NCI-H2029 (cell line): Measurements from ENCODE around the gene CDH23.

Source experiments
- DNase-seq: peaks from one replicate; lab custom pipeline; 2025; lab: John Stamatoyannopoulos, UW

CDH23 gene

GRCh38 chr10:71762324-71762723 is 365.6 kb downstream of the CDH23 start:
- no peak for DNase-seq

DNA sequence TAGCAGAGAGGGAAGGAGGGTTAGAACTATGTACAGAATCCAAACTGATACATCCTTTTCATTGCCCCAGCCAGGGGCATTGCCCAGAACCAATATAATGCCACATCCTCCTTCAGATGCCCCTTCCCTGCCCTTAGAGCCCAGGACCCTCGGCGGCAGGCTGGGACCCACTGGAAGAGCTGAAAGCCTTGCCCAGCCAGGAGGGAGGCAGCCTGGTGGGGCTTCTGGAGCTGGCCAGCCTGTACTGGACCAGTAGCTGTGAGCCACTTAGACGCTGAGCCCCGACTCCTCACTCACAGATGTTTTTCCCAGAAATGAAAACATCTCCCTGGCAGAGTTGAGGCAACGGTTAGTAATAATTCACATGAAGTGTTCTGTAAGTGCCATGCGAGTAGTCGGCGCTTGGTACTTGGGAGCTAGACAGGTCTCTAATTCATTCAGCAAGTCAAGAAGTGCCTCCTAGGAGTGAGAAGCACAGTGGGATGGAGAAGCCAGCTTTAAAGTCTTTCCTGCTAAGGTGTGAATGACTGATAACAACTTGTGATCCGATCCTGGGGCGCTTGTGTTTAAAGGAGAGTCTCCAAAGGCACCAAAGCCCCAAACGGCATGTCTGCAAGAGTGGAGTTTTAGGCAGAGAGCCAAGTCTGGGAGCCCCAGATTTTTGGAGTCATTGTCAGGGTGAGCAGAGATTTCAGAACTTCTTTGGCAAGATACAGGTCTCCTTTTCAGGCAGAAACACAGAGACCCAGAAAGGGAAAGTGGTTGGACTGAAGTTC is 366.8 kb downstream of the CDH23 start:
- DNase-seq: no peak

DNA sequence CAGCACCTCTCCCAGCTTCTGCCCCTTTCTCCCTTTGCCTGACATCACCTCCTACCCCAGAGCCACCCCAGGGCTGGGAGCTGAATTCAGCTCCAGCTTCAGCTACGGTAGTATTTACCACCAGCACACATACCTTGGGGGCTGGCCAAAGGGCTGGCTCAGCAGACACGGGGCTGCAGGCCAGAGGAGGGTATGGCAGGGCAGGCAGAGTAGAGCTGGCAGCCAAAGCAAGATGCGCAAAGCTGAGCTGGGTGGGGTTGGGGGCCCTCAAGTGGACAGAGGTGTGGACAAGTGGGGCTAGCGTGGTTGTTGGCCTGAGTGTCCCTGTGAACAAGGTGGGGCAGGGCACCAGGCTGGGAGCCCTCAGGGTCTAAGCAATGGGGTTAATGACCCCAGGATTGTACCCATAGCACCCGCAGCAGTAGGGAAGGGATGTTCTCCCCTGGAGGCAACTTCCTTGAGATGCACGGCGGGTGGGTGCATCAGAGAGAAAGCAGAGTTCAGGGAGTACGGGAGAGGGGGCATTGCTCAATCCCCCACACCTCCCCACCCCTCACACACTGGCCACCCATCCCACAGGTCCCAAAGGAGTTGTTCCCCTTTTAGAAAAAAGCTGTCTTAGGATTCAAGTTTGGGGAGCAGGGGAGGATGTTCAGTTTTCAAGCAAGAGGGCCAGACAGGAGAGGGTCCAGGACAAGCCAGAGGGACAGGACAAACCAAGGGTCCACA is 368.6 kb downstream of the CDH23 start:
- DNase-seq: no peak

- DNase-seq: no peak
Measured at GRCh38 chr10:71765906-71766716, 369.4 kb downstream of the CDH23 start.

DNA sequence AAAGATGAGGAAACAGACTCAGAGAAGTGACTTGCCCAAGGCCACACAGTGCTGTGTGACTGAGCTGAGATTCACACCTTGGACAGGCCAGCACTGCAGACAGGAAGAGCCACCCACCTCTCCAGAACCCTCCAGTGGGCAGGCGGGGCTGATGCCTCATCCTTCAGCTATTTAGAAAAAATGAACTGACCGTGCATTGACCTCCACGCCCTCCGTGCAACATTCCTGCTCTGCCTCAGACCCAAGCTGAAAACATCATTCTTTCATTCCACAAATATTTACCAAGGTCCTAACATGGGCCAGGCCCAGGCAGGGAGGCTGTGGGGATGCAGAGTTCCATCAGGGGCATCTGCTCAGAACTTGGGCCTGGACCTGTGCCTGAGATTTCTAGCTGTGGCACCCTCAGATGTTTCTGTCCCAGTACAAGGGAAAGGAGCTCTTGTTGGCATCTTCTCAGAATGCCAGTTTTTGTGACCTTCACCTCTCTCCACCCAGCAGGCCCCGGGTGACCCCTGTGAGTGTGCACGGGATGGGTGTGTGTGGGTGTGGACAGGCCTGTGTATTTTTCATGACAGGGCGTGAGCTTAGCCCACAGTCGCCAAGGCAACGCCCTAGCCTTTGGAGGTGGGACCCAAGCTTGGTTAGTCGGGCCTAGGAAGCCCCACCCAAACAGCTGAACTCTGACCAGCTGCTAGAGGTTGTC is 370.1 kb downstream of the CDH23 start:
- DNase-seq: no peak

GRCh38 chr10:71767420-71768035 is 370.8 kb downstream of the CDH23 start:
- DNase-seq: no peak

DNA sequence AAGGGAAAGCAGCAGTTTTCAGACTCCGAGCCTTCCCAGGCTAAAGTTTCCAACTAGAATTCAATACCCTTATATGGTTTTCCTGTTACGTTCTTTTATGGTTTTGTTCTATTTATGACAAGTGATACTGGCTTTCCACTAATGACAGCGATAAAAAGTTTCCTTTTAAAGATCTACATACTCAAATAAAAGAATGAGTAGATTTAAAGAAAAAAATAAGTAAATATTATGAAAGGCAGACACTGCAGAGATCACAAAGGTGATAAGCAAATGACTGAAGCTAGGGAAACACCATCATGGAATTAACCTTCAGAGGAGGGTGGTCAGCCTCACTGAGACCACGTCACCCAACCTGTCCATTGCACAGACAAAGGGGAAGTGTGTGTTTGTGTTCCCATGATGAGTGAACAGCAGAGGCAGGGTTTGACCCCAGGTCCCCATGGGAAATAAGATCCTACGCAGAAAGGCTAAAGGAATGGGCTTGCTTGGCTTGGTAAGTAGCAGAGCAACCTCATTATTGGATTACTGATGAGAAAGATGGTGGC is 372.6 kb downstream of the CDH23 start:
- no peak for DNase-seq

GRCh38 chr10:71770255-71770654 is 373.5 kb downstream of the CDH23 start:
- no peak for DNase-seq

DNA sequence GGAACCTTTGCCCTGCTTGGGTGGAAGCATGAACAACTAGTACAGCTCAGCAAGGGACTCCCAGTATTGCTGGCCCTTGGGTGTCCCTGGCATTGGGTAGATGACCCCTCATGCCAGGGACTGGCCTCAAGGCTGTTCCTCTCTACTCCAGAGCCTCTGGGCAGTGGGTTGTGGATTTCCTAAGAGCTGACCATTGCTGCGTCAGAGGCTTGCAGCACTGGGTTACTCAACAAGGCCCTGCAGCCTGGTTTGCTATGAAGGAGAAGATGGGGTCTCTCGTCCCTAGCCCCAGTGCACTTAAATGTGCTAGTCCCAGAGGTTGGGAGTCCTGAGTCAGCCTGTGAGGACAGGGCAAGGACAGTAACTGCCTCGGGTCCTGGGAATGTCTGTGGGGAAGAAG is 374.1 kb downstream of the CDH23 start:
- no peak for DNase-seq

DNA sequence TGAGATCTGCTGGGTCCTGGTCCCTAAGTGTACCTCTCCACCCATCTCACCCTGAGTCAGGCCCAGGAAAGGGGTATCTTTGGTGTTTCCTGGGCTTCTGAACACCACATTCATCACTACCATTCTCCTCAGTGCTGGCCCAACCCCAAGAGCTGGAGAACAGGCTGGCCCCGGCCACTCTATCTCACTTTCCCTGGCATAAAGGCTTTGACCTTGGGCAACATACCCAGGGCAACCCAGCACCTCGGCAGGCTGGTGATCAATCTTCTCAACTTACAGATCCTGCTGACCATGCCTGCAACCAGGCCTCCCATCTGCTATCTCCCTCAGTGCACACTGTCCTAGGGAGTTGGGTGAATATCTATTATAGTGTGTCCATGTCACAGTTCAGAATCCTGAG is 374.5 kb downstream of the CDH23 start:
- no peak for DNase-seq

DNA sequence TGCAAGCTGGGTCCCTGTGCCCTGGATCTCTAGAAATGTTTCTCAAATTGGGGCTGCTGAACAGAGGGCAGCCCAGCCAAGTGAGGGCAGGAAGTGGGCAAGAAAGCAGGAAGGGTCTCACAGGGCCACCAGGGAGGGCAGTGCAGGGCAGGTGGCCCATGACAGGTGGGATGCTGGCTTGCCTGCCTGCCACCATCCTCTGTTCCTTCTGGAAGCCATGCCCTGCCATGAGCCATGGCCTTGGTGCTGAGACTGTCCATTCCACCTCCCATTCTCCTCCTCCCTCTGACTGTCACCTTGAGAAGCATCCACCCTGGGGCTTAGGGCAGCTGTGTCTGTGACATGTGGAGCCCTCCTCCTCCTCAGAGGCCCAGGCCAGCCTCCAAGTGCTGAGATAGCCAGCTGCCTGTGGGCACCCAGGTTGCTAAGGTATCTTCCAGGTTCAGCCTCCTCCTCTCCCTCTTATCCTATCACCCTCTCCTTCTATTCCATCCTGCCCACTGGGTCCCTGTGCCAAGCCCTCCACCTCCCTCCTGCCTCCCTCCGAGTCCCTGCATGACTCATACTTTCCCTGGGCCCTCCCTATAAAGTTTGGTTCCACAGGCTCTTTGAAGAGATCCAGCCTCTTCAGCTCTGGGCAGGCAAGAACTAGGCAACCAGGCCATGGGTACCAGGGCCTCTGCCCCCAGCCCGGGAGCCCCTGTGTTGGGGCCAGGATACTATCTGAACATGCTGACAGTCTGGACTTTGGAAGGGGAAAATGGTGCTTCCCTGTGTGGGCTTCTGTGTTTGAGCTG is 375.3 kb downstream of the CDH23 start:
- no peak for DNase-seq

DNA sequence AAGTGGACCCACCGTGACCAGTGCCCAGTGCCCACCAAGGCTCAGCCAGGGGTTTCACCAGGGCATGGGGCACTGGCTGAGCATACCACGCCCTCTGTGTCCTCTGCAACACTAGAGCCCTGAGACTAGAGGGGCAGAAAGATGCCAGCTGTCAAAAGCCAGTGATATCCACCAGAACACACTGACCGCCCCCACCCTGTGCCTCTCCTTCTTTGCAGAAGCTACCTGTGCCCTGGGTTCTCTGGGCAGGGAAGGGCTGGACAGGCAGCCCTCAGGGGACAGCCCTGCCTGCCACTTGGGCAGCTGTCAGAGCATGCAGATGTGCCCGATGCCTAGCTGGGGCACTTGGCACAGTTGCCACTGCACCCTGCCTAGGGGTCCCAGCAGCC is 376.1 kb downstream of the CDH23 start:
- DNase-seq: no peak

DNA sequence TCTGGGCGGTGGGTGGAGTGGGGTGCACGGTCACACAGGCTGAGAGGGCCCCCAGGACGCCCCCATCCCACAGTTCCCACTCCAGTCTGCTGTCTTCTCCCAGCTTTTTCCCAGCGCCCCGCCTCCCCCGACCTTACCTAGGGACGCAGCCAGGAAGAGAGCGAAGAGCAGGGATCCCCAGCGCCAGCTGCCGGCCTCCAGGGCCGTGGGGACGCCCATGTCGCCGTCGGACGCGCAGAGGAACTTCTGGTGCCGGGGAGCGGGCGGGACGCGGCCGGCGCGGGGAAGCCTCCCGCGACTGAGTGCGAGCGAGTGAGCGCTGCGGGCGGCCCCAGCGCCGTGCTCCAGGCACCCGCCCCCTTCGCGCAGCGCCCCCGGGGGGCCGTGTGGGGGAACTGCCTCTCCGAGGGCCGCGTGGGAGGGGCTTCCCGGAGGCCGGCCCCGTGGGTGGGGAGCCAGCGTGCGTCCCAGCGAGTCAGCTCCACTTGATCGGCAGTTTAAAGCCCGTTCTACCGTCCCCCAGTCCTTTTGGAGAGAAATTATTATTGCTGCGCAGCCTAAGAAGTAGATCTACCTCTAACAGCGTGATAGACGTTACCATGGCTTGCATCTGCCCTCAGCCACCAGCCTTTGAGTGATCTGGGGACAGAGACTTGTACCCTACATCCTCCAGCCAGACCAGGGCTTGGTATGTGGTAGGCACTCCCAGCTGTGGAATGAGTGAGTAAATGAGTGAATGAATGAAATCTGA is 376.7 kb downstream of the CDH23 start, which contains the start of gene VSIR:
VSIR (minus strand) TSS at position 300 of the 751 bp plus-strand sequence; CDS start at position 219, 81 bp downstream.
- DNase-seq: peak; percentile 24

GRCh38 chr10:71774916-71775702 is 378.4 kb downstream of the CDH23 start:
- DNase-seq: no peak

DNA sequence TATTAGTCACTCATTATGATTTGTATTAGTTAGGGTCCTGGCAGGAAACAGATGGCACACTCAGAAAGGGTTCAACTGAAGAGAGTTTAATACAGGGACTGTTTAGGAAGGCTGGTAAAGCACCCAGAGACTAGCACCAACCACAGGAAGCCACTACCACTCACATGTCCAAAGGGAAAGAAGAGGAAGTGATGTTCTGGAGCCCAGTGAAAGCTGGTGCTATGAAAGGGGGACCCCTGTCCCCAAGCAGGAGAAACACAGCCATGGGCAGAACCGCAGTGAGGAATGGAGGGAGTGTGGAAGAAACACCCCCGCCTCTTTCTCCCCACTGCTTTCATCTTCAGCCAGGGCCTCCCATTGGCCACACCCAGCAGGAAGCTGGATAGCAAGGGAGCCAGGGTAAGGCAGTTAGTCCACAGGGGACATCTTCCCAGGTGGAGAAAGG is 379.8 kb downstream of the CDH23 start:
- DNase-seq: no peak

- no peak for DNase-seq
Measured at GRCh38 chr10:71777213-71777985, 380.7 kb downstream of the CDH23 start.

DNA sequence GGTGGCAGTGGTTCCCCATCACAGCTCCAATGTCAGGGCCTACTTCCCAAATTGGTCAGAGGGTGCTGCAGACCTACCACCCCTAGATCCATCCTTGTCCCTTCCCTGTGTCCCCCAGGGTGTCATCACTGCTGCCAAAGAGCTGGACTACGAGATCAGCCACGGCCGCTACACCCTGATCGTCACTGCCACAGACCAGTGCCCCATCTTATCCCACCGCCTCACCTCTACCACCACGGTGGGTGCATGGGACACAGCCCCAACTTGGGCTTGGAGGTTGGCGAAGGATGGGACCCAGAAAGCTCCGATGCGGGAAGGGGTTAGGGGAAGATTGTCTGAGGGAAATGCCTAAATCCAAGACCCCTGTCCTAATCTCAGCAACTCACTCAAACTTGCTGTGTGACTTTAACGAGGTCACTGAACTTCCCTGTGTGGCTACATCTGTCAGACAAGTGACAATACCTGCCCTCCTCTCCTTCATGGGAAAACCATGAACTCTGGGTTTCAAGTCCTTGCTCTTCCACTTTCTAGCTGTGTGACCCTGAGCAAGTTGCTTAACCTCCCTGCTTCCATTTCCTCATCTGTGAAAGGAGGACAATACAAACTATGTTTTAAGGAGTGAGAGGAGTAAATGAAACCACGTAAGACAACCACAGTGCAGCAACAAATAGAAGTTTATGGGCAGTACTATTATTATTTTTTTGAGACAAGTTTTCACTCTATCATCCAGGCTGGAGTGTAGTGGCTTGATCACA is 381.5 kb downstream of the CDH23 start:
- DNase-seq: no peak
